G401 (cell line): ENCODE data around the gene CEP97. TPM values are rescaled to one million over a fixed set of nuclear protein-coding genes. Genes with fewer than 3 reads are reported as not detected.
"Not testable (repeated sequence)": the region's sequence is repeated elsewhere in the genome, so short reads cannot be mapped to it uniquely, and the experiment has no call there.

ENCODE experiments used
- DNase-seq: peaks from one replicate; pipeline ENCODE4 v3.0.0-alpha.2; 2015; ENCODE audit warnings: low spot score
- in situ Hi-C: cut with HindIII; loops from 2 replicates; pipeline ENCODE4 v1.10.0; 2016; ENCODE audit warnings: low sequenced_read_pairs, mixed read lengths
- total RNA-seq: library from RNA; depleted of rRNA; stranded (reverse); fragments of >200 nt; shearing (Covaris generic); gene quantifications from 2 replicates; pipeline ENCODE4 v1.2.3, GENCODE V29; 2014; rRNA removed

Gene CEP97, protein sequence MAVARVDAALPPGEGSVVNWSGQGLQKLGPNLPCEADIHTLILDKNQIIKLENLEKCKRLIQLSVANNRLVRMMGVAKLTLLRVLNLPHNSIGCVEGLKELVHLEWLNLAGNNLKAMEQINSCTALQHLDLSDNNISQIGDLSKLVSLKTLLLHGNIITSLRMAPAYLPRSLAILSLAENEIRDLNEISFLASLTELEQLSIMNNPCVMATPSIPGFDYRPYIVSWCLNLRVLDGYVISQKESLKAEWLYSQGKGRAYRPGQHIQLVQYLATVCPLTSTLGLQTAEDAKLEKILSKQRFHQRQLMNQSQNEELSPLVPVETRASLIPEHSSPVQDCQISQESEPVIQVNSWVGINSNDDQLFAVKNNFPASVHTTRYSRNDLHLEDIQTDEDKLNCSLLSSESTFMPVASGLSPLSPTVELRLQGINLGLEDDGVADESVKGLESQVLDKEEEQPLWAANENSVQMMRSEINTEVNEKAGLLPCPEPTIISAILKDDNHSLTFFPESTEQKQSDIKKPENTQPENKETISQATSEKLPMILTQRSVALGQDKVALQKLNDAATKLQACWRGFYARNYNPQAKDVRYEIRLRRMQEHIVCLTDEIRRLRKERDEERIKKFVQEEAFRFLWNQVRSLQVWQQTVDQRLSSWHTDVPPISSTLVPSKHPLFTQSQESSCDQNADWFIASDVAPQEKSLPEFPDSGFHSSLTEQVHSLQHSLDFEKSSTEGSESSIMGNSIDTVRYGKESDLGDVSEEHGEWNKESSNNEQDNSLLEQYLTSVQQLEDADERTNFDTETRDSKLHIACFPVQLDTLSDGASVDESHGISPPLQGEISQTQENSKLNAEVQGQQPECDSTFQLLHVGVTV
- total RNA-seq = 9.9 and 11.0 TPM in 2 replicates

DNA sequence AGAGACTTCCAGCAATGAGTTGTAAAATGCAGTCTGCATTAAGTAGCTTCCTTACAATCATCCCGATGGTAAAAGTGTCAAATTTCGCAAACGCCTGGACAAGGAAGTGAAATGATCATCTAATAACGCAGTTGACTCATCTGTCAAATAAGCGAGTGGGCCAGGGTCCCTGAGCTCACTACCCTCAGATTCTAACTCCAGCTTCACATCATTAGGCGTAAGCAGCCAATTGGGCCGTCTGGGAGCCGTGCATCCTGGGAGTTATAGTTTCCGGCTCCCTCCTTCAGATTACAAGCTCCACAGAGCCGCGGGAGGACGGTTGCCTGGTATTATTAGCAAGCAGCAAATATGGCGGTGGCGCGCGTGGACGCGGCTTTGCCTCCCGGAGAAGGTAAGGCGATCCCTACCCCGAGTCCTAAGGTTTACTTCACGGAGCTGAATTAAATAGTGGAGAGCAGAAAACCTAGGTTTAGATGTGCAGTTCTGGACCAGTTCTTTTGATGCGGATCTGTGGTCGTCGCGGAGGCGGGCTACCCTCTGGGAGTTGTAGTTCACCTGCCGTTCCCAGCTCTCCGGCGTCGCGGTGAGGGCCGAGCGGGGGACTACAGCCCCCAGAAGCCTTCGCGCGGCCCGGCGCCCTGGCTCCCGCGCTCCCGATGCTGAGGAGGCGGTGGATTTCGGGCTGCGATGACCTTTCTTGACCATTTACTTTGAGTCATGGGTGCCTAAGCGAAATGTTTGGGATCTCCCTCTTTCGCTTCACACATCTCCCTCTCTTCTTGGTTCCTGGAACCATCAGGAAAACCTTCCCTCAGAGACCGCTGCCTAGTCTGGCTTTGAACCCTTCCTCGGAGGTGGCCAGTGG, at the start of gene CEP97:
Gene CEP97, plus strand, starts transcription at position 286 of the 865 bp plus-strand sequence. Its CDS starts 63 bp downstream, at position 349.
- peak; percentile 97 for DNase-seq
- in situ Hi-C loops = no loop called here

DNA sequence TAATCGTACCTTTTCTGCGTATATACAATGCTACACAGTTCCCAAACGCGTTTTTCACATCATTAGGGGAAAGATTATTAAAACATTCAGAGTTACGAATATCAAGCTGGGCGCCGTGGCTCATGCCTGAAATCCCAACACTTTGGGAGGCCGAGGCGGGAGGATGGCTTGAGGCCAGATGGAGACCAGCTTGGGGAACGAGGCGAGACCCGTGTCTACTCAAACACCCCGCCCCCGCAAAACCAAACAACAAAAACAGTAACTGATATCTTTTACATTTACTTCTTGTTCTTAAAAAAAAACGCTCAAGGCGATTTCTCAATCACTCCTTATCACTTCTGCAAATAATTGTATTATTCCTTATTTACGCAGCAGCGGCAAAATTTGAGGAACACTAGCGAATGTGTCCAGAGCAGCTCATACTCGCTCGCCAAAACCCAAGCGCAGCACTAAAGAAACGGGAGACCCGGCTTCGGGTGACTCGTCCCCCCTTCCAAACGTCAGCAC, 48.7 kb upstream of the CEP97 start:
- in situ Hi-C loops = no loop called here
- no peak for DNase-seq

DNA sequence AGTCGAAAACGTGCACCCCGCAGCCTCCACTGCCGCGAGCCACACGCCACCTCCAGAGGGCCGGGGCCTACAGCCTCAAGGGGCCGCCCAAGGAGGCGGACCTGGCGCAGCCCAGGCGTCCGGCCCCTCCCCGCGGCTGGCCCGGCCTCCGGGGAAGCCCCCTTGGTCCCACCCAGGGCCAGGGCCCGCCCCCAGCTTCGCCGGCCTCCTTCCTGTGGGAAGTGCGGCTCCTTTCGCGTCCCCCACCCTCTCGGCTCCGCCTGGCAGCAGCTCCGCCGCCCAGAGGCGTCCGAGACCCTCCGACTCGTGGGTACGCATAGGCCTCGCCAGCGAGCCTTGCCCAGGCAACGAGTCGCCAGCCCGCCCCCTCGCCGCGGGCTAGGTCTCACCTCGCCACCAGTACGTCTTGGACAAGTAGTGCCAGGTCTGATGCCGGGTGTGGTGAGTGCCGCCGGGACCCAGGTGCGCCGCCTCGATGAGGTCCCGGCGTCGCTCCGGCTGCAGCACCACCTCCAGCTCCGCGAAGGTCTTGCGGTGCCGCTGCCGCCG, 48.1 kb upstream of the CEP97 start:
- in situ Hi-C loops = no loop called here
- peak; percentile 85 for DNase-seq

DNA sequence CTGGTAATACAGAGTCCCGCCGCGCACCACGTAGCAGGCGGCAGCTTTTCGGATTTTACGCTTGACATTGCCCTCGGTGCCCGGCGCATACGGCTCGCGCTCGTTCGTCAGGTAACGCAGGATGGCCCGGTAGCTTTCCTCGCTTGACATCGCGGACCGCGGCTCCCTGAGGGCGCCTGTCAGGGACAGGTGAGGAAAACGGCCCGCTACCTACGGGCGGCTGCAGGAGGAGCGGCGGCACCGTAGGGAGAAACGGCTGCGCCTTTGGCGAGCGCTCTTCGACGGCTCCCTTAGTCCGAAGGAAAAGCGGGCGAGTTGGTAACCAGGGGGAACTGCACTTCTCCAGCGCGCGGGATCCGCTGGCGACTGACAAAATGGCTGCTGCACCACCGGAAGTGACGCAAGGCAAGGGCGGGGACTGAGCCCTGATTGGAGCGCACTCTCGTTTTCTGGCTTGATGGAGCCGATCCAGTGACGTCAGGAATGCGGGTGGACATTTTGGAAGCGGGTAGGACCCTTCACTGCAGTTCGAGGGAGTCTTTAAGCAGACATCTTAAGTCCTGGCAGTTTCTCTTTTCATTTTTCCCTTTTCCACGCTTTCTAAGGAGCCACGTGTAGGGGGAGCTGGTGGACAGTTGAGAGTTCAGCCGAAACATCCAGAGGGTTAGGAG, 47.5 kb upstream of the CEP97 start, which contains the start of gene ZBTB11:
Gene ZBTB11, minus strand, starts transcription at position 368 of the 671 bp plus-strand sequence. Its CDS starts 218 bp downstream, at position 150.
- in situ Hi-C loops = no loop called here
- peak; percentile 100 for DNase-seq

DNA sequence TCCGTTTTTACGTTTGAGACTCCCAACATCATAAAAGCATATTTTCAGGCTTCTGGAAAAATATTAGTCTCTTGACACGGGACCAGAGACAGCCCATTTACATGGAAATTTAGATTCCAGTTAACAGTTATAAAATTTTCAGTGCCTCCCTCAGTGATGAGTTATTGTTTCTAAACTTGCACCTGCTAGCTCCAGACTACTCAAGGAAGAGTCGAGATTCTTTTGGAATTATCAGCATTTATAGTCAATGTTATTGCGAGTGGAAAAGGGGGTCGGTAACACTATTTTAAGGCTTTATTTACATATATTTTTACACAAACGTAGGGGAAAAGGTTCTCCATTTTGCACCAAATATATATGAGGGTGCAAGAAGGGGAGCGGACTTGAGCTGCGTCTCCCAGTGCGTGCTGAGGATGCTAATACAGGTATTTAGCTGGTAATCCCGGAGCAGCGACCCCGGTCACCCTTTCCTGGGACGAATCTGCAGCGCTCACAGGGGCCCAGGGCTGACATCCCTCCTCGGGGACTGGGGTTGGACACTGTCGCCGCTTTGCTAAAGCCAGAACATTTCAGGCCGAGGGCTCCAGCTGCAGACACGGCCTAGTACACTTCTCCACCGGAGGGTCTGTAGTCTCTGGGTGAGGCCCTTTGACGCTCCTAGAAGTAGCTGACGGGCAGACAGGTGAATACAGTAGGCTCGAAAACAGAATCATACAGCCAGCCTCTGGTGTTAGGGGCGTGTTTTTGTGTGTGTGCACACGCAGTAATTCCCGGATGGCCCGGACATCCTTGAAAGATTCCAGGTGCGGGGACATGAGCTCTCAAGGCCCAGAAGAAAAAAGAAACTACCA, 46.8 kb upstream of the CEP97 start:
- in situ Hi-C loops = no loop called here
- DNase-seq = peak; percentile 20

DNA sequence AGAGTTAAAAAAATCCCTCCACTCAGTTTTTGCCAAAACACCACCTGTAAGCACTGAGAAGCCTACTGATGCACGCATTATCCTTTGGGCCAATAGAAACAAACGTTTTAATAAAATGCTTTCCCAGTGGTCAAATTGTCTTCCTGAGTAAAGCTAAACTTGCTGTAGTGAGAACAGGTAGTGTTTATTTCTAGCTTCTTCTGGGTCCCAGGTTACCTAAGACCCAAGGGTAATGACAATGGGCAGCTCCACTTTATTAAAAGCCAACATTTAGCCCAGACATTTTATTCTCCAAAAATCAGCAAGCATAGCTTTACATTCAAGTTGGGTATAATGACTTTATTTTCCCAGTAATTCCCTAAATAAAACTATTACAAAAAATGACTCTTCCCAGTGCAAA, 45.6 kb upstream of the CEP97 start:
- in situ Hi-C loops, DNase-seq: not testable (repeated sequence)

DNA sequence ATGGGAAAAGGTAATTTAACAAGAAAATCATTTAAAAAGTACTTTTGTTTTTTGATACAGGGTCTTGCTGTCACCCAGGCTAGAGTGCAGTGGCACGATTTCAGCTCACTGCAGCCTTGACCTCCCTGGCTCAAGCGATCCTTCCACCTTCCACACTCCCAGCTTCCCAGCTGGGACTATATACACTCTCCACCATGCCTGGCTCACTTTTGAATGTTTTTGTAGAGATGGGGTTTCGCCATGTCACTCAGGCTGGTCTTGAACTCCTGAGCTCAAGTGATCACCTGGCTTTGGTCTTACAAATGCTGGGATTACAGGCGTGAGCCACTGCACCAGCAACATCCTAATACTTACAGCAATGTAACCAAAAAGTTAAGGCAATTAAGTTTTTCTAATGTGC, 43.9 kb upstream of the CEP97 start:
- in situ Hi-C loops = no loop called here
- DNase-seq = no peak

DNA sequence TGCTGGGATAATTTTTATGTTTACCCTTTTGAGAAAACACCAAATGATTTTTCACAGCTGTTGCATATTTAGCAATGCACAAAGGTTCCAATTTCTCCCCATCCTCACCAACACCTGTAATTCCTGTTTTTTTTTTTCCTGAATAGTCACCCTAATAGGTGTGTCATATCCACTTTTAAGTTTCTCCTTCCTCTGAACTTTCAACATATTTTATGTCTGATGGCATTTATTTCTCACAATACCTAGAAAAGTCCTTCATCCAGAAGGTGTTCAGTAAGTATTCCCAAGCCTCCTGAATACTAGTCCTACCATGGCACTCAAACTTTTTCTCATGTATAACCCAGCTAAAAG, 39.4 kb upstream of the CEP97 start:
- in situ Hi-C loops = no loop called here
- no peak for DNase-seq

DNA sequence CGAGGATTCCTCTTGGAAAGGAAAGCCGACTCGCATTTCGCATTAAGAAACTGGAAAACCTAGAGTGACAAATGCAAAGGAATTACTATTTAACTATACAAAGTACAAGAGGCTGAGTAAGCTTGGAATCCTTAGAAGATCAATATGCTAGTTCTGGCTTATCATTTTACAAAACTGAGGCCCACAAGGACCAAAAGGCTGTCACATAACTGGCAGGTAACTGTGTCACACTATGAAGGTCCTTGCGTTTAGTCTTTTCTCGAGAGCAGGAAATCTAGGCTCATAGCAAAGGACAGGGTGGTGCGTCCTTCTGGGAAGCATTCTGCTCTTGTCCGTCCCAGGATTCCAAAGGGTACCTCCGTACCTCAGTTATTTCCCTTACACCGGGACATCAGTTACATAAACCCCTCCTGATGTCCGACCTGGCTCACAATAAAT, 38.5 kb upstream of the CEP97 start:
- DNase-seq = no peak
- in situ Hi-C loops = no loop called here

DNA sequence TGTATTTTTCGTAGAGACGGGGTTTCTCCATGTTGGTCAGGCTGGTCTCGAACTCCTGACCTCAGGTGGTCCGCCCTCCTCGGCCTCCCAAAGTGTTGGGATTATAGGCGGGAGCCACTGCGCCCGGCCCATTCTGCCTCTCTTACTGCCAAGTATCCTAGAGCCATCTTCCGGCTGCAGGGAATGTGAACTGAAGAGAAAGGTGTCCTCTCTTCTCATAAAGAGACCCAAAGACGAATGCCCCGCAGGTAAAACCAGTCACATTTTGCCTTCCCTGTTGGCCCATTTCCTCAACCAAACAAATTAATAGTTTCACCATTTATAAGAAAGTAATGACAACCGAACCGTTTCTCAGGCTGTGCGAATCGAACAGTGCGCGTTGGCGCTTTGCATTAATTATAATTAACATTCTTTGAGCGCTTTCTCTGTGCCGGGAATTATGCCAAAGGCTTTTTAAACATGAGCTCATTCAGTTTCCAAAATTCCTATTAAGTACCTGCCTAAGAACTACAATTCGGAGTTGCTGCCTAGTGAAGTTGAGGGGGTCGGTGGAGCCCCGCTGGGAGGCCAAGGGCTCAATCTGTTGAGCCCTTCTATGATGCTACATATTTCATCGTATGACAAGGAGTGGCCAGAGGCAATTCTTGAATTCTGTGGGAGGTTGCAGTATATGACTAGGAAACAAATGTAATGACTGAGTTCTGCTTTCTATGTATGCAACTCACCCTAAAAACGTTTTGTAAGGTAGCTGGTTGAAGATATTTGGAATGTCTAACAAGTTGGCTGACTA, 37.1 kb upstream of the CEP97 start:
- in situ Hi-C loops = no loop called here
- peak; percentile 32 for DNase-seq

DNA sequence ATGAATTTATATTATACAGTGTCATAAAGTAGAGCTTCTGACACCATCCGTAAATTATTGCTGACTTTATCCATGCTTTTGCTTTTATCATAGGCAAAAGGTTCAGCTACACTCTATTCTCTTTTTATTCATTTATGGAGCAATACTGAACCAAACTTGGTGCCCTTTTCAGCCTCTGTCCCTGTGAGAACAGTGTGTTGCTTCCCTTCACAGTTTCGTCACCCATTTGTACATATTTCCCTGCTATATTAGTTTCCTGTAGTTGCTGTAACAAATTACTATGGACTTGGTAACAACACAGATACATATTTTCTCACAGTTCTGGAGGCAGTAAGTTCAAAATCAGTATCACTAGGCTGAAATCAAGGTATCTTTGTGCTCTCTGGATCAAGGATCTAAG, 35.1 kb upstream of the CEP97 start:
- DNase-seq = no peak
- in situ Hi-C loops = no loop called here

DNA sequence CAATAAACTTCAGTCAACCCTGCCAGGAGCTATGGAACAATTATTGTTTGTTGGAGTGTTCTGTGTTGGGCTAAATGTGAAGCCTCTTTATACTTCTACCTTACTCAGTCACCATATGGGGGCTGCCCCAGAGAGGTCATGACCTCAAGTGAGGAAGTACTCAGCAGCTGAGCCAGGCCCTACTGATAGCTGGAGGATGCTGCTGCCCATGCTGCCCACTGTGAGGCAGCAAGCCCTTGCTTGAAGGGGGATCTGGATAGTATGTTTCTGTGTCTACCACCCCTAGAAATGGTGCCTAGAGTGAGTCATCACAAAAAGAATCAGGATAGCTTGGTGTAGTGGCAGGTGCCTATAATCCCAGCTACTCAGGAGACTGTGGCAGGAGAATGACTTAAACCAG, 33.4 kb upstream of the CEP97 start:
- in situ Hi-C loops = no loop called here
- DNase-seq = no peak

DNA sequence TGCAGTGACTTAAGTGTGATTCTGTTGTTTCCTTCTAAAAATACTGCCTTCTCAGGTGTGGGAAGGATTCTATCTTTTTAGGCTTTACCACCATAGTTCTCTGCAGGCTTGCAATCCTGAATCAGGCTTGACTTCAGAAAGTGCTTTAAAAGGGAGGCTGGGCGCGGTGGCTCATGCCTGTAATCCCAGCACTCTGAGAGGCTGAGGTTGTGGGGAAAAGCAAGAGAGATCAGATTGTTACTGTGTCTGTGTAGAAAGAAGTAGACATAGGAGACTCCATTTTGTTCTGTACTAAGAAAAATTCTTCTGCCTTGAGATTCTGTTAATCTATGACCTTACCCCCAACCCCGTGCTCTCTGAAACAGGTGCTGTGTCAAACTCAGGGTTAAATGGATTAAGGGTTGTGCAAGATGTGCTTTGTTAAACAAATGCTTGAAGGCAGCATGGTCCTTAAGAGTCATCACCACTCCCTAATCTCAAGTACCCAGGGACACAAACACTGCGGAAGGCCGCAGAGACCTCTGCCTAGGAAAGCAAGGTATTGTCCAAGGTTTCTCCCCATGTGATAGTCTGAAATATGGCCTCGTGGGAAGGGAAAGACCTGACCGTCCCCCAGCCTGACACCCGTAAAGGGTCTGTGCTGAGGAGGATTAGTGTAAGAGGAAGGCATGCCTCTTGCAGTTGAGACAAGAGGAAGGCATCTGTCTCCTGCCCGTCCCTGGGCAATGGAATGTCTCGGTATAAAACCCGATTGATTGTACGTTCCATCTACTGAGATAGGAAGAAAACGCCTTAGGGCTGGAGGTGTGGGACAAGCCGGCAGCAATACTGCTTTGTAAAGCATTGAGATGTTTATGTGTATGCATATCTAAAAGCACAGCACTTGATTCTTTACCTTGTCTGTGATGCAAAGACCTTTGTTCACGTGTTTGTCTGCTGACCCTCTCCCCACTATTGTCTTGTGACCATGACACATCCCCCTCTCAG, 32.4 kb upstream of the CEP97 start:
- in situ Hi-C loops, DNase-seq: not testable (repeated sequence)

DNA sequence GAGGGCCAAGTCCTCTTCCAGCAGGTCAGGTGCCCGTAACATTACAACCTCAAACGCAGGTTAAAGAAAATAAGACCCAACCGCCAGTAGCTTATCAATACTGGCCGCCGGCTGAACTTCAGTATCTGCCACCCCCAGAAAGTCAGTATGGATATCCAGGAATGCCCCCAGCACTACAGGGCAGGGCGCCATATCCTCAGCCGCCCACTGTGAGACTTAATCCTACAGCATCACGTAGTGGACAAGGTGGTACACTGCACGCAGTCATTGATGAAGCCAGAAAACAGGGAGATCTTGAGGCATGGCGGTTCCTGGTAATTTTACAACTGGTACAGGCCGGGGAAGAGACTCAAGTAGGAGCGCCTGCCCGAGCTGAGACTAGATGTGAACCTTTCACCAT, 30.9 kb upstream of the CEP97 start:
- peak; percentile 29 for DNase-seq
- in situ Hi-C loops = not testable (repeated sequence)

DNA sequence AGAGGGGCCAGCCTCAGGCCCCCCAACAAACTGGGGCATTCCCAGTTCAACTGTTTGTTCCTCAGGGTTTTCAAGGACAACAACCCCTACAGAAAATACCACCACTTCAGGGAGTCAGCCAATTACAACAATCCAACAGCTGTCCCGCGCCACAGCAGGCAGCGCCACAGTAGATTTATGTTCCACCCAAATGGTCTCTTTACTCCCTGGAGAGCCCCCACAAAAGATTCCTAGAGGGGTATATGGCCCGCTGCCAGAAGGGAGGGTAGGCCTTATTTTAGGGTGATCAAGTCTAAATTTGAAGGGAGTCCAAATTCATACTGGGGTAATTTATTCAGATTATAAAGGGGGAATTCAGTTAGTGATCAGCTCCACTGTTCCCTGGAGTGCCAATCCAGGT, 29.6 kb upstream of the CEP97 start:
- in situ Hi-C loops, DNase-seq: not testable (repeated sequence)
